GM23338 (cell line): Measurements from ENCODE around the gene GPR176.

ENCODE experiments used
- CREB1 ChIP-seq: fragments of 250-450 bp; sonication (Bioruptor Pico); IDR thresholded peaks from 2 replicates; pipeline ENCODE4 v1.5.0; 2020; ENCODE audit warnings: low read depth, mild to moderate bottlenecking, moderate library complexity
- EZH2 ChIP-seq: fragments of 200-600 bp; sonication (generic); IDR thresholded peaks from one replicate; pipeline ENCODE4 v1.8.0; 2017; ENCODE audit warnings: antibody characterized with exemption, mild to moderate bottlenecking, low read depth; ENCODE audit not compliant: unreplicated experiment
- EZH2phosphoT487 ChIP-seq: fragments of 200-600 bp; sonication (generic); IDR thresholded peaks from one replicate; pipeline ENCODE4 v1.8.1; 2018; ENCODE audit warnings: antibody characterized with exemption; ENCODE audit not compliant: unreplicated experiment
- JUNB ChIP-seq: IDR thresholded peaks from one replicate; pipeline ENCODE4 v1.6.1; 2016; ENCODE audit warnings: antibody characterized with exemption; ENCODE audit not compliant: unreplicated experiment
- POLR2AphosphoS5 ChIP-seq: IDR thresholded peaks from 2 replicates; pipeline ENCODE4 v1.6.1; 2016; ENCODE audit warnings: antibody characterized with exemption, low read depth
- ZNF462 ChIP-seq: fragments of 250-450 bp; sonication (Bioruptor Pico); IDR thresholded peaks from 2 replicates; pipeline ENCODE4 v1.5.0; 2020; ENCODE audit warnings: mild to moderate bottlenecking, moderate library complexity
- TF ChIP-seq, protein P1 (sequence below), 2 experiments: fragments of 200-600 bp in 1 of 2; sonication (generic) in 1 of 2; conservative IDR thresholded peaks; 2 replicates each; pipeline versions ENCODE4 v1.5.1 to v1.6.1; 2016 to 2017; ENCODE audit warnings: antibody characterized with exemption in 2 of 2, low read depth in 2 of 2, mild to moderate bottlenecking in 2 of 2, moderate library complexity in 1 of 2
- TF ChIP-seq, protein P2 (sequence below): IDR thresholded peaks from one replicate; pipeline ENCODE4 v1.6.1; 2018; ENCODE audit warnings: antibody characterized with exemption; ENCODE audit not compliant: unreplicated experiment

GRCh38 chr15:39880718-39881387, 39.2 kb downstream of the GPR176 start:
- TF ChIP-seq, protein P1, sequence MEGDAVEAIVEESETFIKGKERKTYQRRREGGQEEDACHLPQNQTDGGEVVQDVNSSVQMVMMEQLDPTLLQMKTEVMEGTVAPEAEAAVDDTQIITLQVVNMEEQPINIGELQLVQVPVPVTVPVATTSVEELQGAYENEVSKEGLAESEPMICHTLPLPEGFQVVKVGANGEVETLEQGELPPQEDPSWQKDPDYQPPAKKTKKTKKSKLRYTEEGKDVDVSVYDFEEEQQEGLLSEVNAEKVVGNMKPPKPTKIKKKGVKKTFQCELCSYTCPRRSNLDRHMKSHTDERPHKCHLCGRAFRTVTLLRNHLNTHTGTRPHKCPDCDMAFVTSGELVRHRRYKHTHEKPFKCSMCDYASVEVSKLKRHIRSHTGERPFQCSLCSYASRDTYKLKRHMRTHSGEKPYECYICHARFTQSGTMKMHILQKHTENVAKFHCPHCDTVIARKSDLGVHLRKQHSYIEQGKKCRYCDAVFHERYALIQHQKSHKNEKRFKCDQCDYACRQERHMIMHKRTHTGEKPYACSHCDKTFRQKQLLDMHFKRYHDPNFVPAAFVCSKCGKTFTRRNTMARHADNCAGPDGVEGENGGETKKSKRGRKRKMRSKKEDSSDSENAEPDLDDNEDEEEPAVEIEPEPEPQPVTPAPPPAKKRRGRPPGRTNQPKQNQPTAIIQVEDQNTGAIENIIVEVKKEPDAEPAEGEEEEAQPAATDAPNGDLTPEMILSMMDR (conservative IDR thresholded peaks at IDR 0.05; ENCODE audit: low read depth in 2 of 2) = no peak
- TF ChIP-seq, protein P2, sequence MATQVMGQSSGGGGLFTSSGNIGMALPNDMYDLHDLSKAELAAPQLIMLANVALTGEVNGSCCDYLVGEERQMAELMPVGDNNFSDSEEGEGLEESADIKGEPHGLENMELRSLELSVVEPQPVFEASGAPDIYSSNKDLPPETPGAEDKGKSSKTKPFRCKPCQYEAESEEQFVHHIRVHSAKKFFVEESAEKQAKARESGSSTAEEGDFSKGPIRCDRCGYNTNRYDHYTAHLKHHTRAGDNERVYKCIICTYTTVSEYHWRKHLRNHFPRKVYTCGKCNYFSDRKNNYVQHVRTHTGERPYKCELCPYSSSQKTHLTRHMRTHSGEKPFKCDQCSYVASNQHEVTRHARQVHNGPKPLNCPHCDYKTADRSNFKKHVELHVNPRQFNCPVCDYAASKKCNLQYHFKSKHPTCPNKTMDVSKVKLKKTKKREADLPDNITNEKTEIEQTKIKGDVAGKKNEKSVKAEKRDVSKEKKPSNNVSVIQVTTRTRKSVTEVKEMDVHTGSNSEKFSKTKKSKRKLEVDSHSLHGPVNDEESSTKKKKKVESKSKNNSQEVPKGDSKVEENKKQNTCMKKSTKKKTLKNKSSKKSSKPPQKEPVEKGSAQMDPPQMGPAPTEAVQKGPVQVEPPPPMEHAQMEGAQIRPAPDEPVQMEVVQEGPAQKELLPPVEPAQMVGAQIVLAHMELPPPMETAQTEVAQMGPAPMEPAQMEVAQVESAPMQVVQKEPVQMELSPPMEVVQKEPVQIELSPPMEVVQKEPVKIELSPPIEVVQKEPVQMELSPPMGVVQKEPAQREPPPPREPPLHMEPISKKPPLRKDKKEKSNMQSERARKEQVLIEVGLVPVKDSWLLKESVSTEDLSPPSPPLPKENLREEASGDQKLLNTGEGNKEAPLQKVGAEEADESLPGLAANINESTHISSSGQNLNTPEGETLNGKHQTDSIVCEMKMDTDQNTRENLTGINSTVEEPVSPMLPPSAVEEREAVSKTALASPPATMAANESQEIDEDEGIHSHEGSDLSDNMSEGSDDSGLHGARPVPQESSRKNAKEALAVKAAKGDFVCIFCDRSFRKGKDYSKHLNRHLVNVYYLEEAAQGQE = no peak
- TF ChIP-seq POLR2AphosphoS5 (no peak), ZNF462 (CRISPR knock-in tag) (no peak), EZH2 (no peak), EZH2phosphoT487 (no peak), JUNB (no peak), CREB1 (CRISPR knock-in tag) (no peak)
